GM12864 (cell line): ENCODE data around the gene BAG5.
A peak's percentile ranks its signal among the peaks of the same experiment; 100 is the strongest.

Experiments used
- DNase-seq: peaks from one replicate; pipeline ENCODE4 v3.0.0-alpha.2; 2011; ENCODE audit warnings: low read depth
- H3K4me3 ChIP-seq: 2 replicates; pipeline ENCODE4 v1.5.1; 2011; ENCODE audit warnings: mild to moderate bottlenecking, low read depth, low read length, control low read depth
- TF ChIP-seq, protein P1 (sequence below): IDR thresholded peaks from 2 replicates; pipeline ENCODE4 v1.5.1; 2011; ENCODE audit warnings: low read depth, mild to moderate bottlenecking, moderate library complexity, low read length, control low read depth, inconsistent platforms; ENCODE audit errors: missing control alignments

BAG5 gene

GRCh38 chr14:103520269-103520656, 42.2 kb downstream of the BAG5 start:
- TF ChIP-seq, protein P1, sequence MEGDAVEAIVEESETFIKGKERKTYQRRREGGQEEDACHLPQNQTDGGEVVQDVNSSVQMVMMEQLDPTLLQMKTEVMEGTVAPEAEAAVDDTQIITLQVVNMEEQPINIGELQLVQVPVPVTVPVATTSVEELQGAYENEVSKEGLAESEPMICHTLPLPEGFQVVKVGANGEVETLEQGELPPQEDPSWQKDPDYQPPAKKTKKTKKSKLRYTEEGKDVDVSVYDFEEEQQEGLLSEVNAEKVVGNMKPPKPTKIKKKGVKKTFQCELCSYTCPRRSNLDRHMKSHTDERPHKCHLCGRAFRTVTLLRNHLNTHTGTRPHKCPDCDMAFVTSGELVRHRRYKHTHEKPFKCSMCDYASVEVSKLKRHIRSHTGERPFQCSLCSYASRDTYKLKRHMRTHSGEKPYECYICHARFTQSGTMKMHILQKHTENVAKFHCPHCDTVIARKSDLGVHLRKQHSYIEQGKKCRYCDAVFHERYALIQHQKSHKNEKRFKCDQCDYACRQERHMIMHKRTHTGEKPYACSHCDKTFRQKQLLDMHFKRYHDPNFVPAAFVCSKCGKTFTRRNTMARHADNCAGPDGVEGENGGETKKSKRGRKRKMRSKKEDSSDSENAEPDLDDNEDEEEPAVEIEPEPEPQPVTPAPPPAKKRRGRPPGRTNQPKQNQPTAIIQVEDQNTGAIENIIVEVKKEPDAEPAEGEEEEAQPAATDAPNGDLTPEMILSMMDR, result no peak
- H3K4me3 ChIP-seq, result no peak overlapping the region
- no peak for DNase-seq

- no peak overlapping the region for H3K4me3 ChIP-seq
- no peak for DNase-seq
Measured at GRCh38 chr14:103519837-103520212, 42.6 kb downstream of the BAG5 start.

DNA sequence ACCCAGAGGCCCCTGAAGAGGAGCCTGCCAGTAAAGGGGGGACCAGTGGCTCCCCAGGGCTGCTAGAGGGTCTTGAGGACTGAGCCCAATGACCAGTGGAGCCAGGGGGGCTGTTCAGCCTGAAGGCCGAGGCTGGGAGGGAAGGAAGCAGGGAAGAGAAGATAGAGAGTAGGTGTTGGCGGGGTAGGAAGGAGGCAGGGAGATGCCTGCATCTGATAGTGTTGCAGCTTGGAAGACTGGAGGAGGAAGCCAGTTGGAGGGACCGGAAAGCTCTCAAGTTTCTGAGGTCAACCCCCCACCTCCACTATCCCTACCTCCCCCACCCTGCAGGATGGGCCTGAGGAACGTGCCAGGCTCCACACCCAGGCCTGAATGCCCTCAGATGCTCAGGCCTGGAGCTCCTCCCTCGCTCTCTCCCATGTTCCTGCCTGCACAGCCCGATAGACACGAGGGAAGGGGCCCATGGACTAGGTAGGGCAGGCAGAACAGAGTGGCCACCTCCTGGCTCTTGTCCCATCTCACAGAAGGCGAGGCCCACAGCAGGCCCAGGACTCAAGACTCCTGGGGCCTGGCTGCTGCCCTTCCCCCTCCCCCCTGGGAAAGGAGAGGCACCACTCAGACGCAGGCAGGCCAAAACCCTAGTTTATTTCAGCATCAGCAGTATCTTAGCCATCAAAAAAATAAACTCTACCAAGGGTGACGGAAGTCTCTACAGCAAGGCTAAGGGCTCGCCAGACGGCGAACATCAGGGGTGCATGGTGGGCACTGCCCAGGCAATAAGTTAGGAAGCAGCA, 43.2 kb downstream of the BAG5 start:
- no peak for DNase-seq
- TF ChIP-seq, protein P1, result no peak
- no peak overlapping the region for H3K4me3 ChIP-seq

More at GRCh38 chr14:103519837-103520212, 42.6 kb downstream of the BAG5 start:
- TF ChIP-seq, protein P1, result no peak

DNA sequence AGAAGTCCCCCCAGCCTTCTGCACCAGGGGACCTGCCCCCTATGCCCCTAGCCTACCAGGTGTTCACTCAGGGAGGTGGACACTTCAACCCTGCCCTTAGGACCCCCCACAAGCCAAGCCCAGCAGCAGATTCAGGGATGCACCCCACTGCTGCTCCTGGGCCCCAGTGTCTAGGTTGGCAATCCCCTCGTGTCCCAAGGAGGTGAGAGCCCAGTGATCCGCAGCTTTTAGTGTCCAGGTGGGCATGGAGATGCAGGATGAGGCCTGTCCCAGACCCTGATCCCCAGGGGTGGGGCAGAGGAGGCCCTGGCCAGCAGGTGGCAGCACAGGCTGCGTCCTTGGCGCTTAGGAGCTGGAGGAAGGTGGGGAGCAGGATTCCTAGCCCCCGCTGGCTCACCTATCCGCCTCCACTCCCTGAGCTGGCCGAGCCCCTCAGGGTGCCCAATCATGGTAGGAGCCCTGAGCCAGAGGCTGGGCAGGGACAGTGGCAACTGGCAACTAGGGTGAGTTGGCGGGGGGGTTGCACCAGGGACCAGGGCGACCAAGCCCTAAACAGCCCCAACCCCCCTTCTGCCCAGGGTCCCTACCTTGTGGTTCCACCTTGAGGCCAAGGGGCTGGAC, 43.9 kb downstream of the BAG5 start:
- TF ChIP-seq, protein P1, result peak; percentile 93
- H3K4me3 ChIP-seq, result no peak overlapping the region
- DNase-seq, result no peak

DNA sequence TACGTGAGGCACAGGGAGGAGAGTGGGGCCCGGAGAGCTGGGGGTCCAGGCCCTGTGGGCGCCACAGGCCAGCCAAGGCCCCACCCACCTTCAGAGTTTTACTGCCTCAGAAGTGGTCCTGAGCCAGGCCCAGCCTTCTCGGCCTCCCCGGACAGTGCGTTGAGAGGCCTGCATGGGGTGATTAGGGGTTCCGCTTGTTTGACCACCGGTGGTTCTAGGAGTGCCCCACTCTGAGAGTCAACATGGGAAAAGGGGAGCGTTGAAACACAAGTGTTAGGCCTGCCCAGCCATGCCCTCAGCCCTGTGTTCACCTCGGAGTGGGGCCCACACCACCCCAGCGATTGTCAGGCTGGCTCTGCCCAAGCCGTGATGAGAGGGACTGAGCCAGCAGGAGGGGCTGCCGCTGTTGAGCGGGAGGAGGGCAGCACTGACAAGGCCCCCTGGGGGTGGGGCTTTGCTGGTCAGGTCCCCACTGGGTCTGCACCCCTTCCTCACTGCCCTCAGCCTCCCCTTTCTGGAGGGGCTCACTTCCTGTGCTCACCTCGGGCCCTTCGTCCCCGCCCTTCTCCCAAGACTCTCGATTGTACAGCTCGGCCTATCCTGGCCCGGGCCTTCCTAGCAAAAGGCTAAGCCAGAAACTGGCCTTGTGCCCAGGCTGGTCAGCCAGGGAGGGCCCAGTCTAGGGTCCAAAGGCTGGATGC, 44.6 kb downstream of the BAG5 start:
- TF ChIP-seq, protein P1, result no peak
- no peak overlapping the region for H3K4me3 ChIP-seq
- no peak for DNase-seq

GRCh38 chr14:103517174-103517566, 45.3 kb downstream of the BAG5 start:
- no peak for DNase-seq
- H3K4me3 ChIP-seq, result no peak overlapping the region
- TF ChIP-seq, protein P1, result no peak
